DMS53 treated with DMSO at 0.1 percent for 48 hours (cell line): ENCODE measurements around the gene TOMM20.
"Not testable (repeated sequence)": the region's sequence is repeated elsewhere in the genome, so short reads cannot be mapped to it uniquely, and the experiment has no call there.

Experiments
- DNase-seq: peaks from one replicate; lab custom pipeline; 2025; ENCODE audit not compliant: unreplicated experiment; lab: John Stamatoyannopoulos, UW

TOMM20 gene

GRCh38 chr1:235128456-235129328, at the start of gene TOMM20:
TOMM20 (minus strand) TSS chr1:235128837; CDS start chr1:235128715, 122 bp downstream.
- peak; percentile 97 for DNase-seq

GRCh38 chr1:235176486-235176885, 47.8 kb upstream of the TOMM20 start:
- no peak for DNase-seq

- no peak for DNase-seq
Measured at GRCh38 chr1:235169986-235170385, 41.3 kb upstream of the TOMM20 start.

- DNase-seq, result no peak
Measured at GRCh38 chr1:235168375-235168774, 39.7 kb upstream of the TOMM20 start.

GRCh38 chr1:235161685-235162327, 33.2 kb upstream of the TOMM20 start:
- DNase-seq, result no peak

- DNase-seq, result peak; percentile 70
Measured at GRCh38 chr1:235160957-235161684, 32.5 kb upstream of the TOMM20 start, which contains the start of gene RBM34. RBM34 (minus strand) TSS chr1:235161250; CDS start chr1:235161226, 24 bp downstream.

GRCh38 chr1:235160383-235160956, 31.8 kb upstream of the TOMM20 start:
- DNase-seq, result peak; percentile 53

GRCh38 chr1:235159930-235160329, 31.3 kb upstream of the TOMM20 start:
- not testable (repeated sequence) for DNase-seq

GRCh38 chr1:235159284-235159683, 30.6 kb upstream of the TOMM20 start:
- DNase-seq, result not testable (repeated sequence)

GRCh38 chr1:235158680-235159079, 30.0 kb upstream of the TOMM20 start:
- no peak for DNase-seq

- no peak for DNase-seq
Measured at GRCh38 chr1:235157150-235157549, 28.5 kb upstream of the TOMM20 start.

GRCh38 chr1:235156740-235157139, 28.1 kb upstream of the TOMM20 start:
- no peak for DNase-seq

GRCh38 chr1:235156265-235156664, 27.6 kb upstream of the TOMM20 start:
- no peak for DNase-seq

- no peak for DNase-seq
Measured at GRCh38 chr1:235152235-235152634, 23.6 kb upstream of the TOMM20 start.

- DNase-seq, result no peak
Measured at GRCh38 chr1:235151033-235151432, 22.4 kb upstream of the TOMM20 start.

GRCh38 chr1:235149824-235150223, 21.2 kb upstream of the TOMM20 start:
- no peak for DNase-seq

GRCh38 chr1:235147269-235147668, 18.6 kb upstream of the TOMM20 start:
- DNase-seq, result no peak

- no peak for DNase-seq
Measured at GRCh38 chr1:235145639-235146038, 17.0 kb upstream of the TOMM20 start.

GRCh38 chr1:235142991-235143390, 14.4 kb upstream of the TOMM20 start:
- DNase-seq, result no peak

- DNase-seq, result no peak
Measured at GRCh38 chr1:235139315-235139714, 10.7 kb upstream of the TOMM20 start.

GRCh38 chr1:235138821-235139220, 10.2 kb upstream of the TOMM20 start:
- DNase-seq, result no peak
